ENCODE measurements around the gene EFNA3.
"Not testable (repeated sequence)": the region's sequence is repeated elsewhere in the genome, so short reads cannot be mapped to it uniquely, and the experiment has no call there.

Gene EFNA3

DNA sequence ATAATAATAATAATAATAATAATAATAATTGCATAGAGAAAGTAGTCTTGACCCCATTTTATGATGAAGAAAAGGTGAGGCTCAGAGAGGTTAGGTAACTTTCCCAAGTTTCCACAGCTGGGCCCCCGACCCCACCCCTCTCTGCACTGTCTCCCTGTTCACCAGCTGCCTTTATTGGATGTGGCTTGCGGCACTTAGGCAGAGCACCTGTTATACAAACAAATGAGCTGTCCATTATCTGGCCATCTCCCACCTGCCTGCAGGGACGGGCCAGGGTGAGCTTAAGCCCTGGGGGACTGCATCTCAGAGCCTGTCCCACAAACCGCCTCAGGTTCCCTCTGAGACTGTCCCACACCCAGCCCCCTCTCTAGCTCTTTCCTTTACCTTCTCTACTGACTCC, 39.0 kb downstream of the EFNA3 start:
- no peaks in the 10 kb centered on the region for H3K9me3 ChIP-seq (ENCODE audit: insufficient read depth, low read length)
- TF ChIP-seq EZH2phosphoT487 (conservative IDR thresholded peaks at IDR 0.05; ENCODE audit: low read length), result no peak
- TF ChIP-seq, protein P1, sequence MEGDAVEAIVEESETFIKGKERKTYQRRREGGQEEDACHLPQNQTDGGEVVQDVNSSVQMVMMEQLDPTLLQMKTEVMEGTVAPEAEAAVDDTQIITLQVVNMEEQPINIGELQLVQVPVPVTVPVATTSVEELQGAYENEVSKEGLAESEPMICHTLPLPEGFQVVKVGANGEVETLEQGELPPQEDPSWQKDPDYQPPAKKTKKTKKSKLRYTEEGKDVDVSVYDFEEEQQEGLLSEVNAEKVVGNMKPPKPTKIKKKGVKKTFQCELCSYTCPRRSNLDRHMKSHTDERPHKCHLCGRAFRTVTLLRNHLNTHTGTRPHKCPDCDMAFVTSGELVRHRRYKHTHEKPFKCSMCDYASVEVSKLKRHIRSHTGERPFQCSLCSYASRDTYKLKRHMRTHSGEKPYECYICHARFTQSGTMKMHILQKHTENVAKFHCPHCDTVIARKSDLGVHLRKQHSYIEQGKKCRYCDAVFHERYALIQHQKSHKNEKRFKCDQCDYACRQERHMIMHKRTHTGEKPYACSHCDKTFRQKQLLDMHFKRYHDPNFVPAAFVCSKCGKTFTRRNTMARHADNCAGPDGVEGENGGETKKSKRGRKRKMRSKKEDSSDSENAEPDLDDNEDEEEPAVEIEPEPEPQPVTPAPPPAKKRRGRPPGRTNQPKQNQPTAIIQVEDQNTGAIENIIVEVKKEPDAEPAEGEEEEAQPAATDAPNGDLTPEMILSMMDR (IDR thresholded peaks at IDR 0.05; ENCODE audit: insufficient read depth, low read length, poor library complexity, severe bottlenecking), result no peak
- H2AFZ ChIP-seq (ENCODE audit: low read depth, low read length, severe bottlenecking), result no peak overlapping the region
- no peak overlapping the region for H3K27ac ChIP-seq (ENCODE audit: low read depth, low read length)
- no peak overlapping the region for H3K9ac ChIP-seq (ENCODE audit: low read length)
- no peak overlapping the region for H3K4me2 ChIP-seq (ENCODE audit: low read depth, low read length, poor library complexity, severe bottlenecking)
- H3K36me3 ChIP-seq (ENCODE audit: low read length), result no peaks in the 10 kb centered on the region
- H3K4me3 ChIP-seq (ENCODE audit: insufficient read depth, low read length, poor library complexity, severe bottlenecking), result no peak overlapping the region
- no peaks in the 10 kb centered on the region for H3K9me2 ChIP-seq (replicated peaks; ENCODE audit: insufficient read depth, low read length)
- no peaks in the 10 kb centered on the region for H3K27me3 ChIP-seq (ENCODE audit: low read length)
- H3F3A ChIP-seq (ENCODE audit: insufficient read depth), result no peaks in the 10 kb centered on the region
- no peaks in the 10 kb centered on the region for H4K20me1 ChIP-seq (ENCODE audit: low read depth, low read length)
- no peaks in the 10 kb centered on the region for H3K79me2 ChIP-seq (ENCODE audit: insufficient read depth, low read length)

DNA sequence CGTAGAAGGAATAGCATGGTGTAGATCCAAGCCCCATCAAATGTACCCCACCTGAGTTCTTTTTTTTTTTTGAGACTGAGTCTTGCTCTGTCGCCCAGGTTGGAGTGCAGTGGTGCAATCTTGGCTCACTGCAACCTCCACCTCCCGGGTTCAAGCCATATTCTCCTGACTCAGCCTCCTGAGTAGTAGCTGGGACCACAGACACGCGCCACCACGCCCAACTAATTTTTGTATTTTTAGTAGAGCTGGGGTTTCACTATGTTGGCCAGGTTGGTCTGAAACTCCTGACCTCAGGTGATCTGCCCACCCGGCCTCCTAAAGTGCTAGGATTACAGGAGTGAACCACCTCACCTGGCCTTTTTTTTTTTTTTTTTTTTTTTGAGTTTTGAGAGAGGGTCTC, 39.5 kb downstream of the EFNA3 start:
- H3K79me2 ChIP-seq (ENCODE audit: insufficient read depth, low read length); H4K20me1 ChIP-seq (ENCODE audit: low read depth, low read length); H2AFZ ChIP-seq (ENCODE audit: low read depth, low read length, severe bottlenecking); H3K4me2 ChIP-seq (ENCODE audit: low read depth, low read length, poor library complexity, severe bottlenecking); H3K9me3 ChIP-seq (ENCODE audit: insufficient read depth, low read length); H3K36me3 ChIP-seq (ENCODE audit: low read length); H3F3A ChIP-seq (ENCODE audit: insufficient read depth); H3K27me3 ChIP-seq (ENCODE audit: low read length); H3K27ac ChIP-seq (ENCODE audit: low read depth, low read length); H3K9me2 ChIP-seq (replicated peaks; ENCODE audit: insufficient read depth, low read length); H3K9ac ChIP-seq (ENCODE audit: low read length); H3K4me3 ChIP-seq (ENCODE audit: insufficient read depth, low read length, poor library complexity, severe bottlenecking): not testable (repeated sequence)

DNA sequence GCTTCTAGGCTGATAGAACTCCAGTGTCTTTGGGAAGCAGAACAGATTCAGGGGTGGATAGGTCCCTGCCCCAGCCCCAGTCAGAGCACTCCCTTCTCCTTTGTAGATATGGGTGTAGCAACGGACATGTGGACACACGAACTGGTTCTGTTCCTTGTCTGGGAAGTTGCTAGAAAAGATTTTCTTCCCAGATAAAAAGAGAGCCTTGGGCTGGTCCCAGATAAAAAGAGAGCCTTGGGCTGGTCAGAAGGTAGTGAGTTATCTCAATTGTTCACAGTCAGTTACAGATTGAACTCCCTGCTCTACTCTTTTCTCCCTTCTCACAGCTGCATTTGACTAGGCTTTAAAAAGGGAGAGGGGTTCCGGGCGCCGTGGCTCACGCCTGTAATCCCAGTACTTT, 41.6 kb downstream of the EFNA3 start:
- no peaks in the 10 kb centered on the region for H4K20me1 ChIP-seq (ENCODE audit: low read depth, low read length)
- no peak overlapping the region for H2AFZ ChIP-seq (ENCODE audit: low read depth, low read length, severe bottlenecking)
- no peak overlapping the region for H3K4me3 ChIP-seq (ENCODE audit: insufficient read depth, low read length, poor library complexity, severe bottlenecking)

DNA sequence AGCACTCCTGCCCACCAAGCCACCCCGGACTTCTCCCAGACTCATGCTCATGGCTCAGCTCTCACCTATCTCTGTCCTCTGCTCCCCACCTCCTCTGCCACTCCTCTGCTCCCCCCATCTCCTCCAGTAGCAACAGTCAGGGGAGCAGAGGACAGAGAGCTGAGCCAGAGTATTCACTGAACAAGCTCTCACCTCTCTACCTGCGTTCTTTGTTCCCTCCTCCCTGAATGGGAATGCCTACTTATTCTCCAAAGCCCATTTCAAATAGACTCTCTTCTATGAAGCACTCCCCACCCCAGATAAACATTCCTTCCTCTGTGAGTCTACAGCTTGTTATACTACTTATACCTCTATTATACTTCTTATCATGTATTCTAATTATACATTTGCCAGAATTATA, 42.6 kb downstream of the EFNA3 start:
- H3K9me2 ChIP-seq (replicated peaks; ENCODE audit: insufficient read depth, low read length), result no peaks in the 10 kb centered on the region
- no peak for TF ChIP-seq EZH2phosphoT487 (conservative IDR thresholded peaks at IDR 0.05; ENCODE audit: low read length)
- TF ChIP-seq, protein P1 (IDR thresholded peaks at IDR 0.05; ENCODE audit: insufficient read depth, low read length, poor library complexity, severe bottlenecking), result no peak
- no peak overlapping the region for H2AFZ ChIP-seq (ENCODE audit: low read depth, low read length, severe bottlenecking)
- H3K27ac ChIP-seq (ENCODE audit: low read depth, low read length), result no peak overlapping the region
- no peak overlapping the region for H3K4me3 ChIP-seq (ENCODE audit: insufficient read depth, low read length, poor library complexity, severe bottlenecking)
- no peaks in the 10 kb centered on the region for H3F3A ChIP-seq (ENCODE audit: insufficient read depth)
- no peaks in the 10 kb centered on the region for H3K79me2 ChIP-seq (ENCODE audit: insufficient read depth, low read length)
- no peaks in the 10 kb centered on the region for H3K27me3 ChIP-seq (ENCODE audit: low read length)
- H3K9me3 ChIP-seq (ENCODE audit: insufficient read depth, low read length), result no peaks in the 10 kb centered on the region
- no peaks in the 10 kb centered on the region for H3K36me3 ChIP-seq (ENCODE audit: low read length)
- H3K9ac ChIP-seq (ENCODE audit: low read length), result no peak overlapping the region
- no peaks in the 10 kb centered on the region for H4K20me1 ChIP-seq (ENCODE audit: low read depth, low read length)
- H3K4me2 ChIP-seq (ENCODE audit: low read depth, low read length, poor library complexity, severe bottlenecking), result no peak overlapping the region

More for the DNA sequence above, 41.6 kb downstream of the EFNA3 start:
- H3K4me2 ChIP-seq (ENCODE audit: low read depth, low read length, poor library complexity, severe bottlenecking), result no peak overlapping the region
- H3K79me2 ChIP-seq (ENCODE audit: insufficient read depth, low read length), result no peaks in the 10 kb centered on the region
- no peak overlapping the region for H3K27ac ChIP-seq (ENCODE audit: low read depth, low read length)
- H3K9me2 ChIP-seq (replicated peaks; ENCODE audit: insufficient read depth, low read length), result no peaks in the 10 kb centered on the region
- no peak for TF ChIP-seq EZH2phosphoT487 (conservative IDR thresholded peaks at IDR 0.05; ENCODE audit: low read length)
- TF ChIP-seq, protein P1 (IDR thresholded peaks at IDR 0.05; ENCODE audit: insufficient read depth, low read length, poor library complexity, severe bottlenecking), result no peak
- H3K27me3 ChIP-seq (ENCODE audit: low read length), result no peaks in the 10 kb centered on the region
- H3K9me3 ChIP-seq (ENCODE audit: insufficient read depth, low read length), result no peaks in the 10 kb centered on the region
- no peaks in the 10 kb centered on the region for H3F3A ChIP-seq (ENCODE audit: insufficient read depth)
- no peak overlapping the region for H3K9ac ChIP-seq (ENCODE audit: low read length)
- H3K36me3 ChIP-seq (ENCODE audit: low read length), result no peaks in the 10 kb centered on the region

Data from SU-DHL-6 (cell line).